ENCODE measurements around the gene GAS2. TPM values are rescaled to one million over a fixed set of nuclear protein-coding genes. Genes with fewer than 3 reads are reported as not detected.

Gene GAS2
- total and polyA plus RNA-seq, 4 donors: 0.18 to 2.1 (median 1.1) TPM

DNA sequence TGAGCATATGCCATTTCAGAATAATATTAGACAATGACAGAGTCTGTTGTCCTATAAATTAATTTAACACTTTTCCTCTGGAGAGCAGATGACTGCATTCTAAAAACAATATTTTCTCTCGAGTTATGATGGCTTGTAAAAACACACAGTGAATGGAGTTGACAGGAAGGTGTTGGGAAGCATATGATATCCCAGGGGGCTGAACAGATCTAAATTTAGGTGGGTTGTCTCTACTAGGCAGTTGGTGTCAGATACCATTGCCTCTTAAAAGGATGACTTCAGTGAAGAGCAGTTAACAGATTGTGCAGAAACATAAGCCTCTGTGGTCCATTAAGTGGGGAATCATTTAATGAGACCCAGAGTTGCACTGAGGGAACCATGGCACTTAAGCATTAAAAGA is 132.5 kb downstream of the GAS2 start:
- Histone ChIP-seq H3K27ac (ENCODE audit: low read depth in 1 of 2, low read length in 2 of 2) (no peak overlapping the region), H3K4me1 (ENCODE audit: control insufficient read depth in 1 of 2, insufficient read depth in 2 of 2, low read length in 2 of 2) (no peaks in the 10 kb centered on the region), H3K27me3 (ENCODE audit: control insufficient read depth in 1 of 2, insufficient read depth in 2 of 2, low read length in 1 of 2) (no peaks in the 10 kb centered on the region), H3K36me3 (ENCODE audit: control insufficient read depth in 1 of 2, insufficient read depth in 2 of 2, low read length in 1 of 2) (no peaks in the 10 kb centered on the region), H3K4me3 (ENCODE audit: low read length in 2 of 2) (no peak overlapping the region), H3K9me3 (ENCODE audit: control insufficient read depth, low read length) (no peaks in the 10 kb centered on the region)
- intact Hi-C loops (cut with DNase I): no loop called here
- 8 to 31% methylated on average over 1 of the region's 1 CpG for whole genome bisulfite sequencing, 2 donors
- DNase-seq (no peak), ATAC-seq (ENCODE audit: low FRiP score) (no peak)

DNA sequence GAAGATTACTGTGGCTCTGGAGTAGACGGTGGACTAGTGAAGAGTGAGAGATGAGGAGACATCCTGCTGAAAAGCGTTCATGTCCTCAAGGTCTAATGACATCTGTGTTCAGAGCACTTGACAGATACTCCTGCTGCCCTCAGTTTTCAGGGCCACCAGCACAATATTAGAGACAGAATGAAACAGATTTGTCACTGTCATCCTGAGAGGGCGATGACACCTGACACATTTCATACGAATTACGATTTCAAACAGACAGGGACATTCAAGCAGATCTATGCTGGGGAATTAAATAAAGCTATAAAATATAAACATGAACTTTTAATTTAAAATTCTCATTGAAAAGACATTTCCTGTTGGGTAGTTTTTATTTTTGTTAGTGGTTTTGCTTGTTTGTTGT is 134.1 kb downstream of the GAS2 start:
- intact Hi-C loops (cut with DNase I): no loop called here
- no peak for ATAC-seq (ENCODE audit: low FRiP score)
- H3K4me1 ChIP-seq (ENCODE audit: control insufficient read depth in 1 of 2, insufficient read depth in 2 of 2, low read length in 2 of 2): no peaks in the 10 kb centered on the region
- H3K27ac ChIP-seq (ENCODE audit: low read depth in 1 of 2, low read length in 2 of 2): no peak overlapping the region
- WGBS, 2 donors: 77 to 84% methylated on average over 5 of the region's 5 CpGs
- no peak overlapping the region for H3K4me3 ChIP-seq (ENCODE audit: low read length in 2 of 2)
- no peaks in the 10 kb centered on the region for H3K36me3 ChIP-seq (ENCODE audit: control insufficient read depth in 1 of 2, insufficient read depth in 2 of 2, low read length in 1 of 2)
- no peaks in the 10 kb centered on the region for H3K27me3 ChIP-seq (ENCODE audit: control insufficient read depth in 1 of 2, insufficient read depth in 2 of 2, low read length in 1 of 2)
- no peaks in the 10 kb centered on the region for H3K9me3 ChIP-seq (ENCODE audit: control insufficient read depth, low read length)
- no peak for DNase-seq

DNA sequence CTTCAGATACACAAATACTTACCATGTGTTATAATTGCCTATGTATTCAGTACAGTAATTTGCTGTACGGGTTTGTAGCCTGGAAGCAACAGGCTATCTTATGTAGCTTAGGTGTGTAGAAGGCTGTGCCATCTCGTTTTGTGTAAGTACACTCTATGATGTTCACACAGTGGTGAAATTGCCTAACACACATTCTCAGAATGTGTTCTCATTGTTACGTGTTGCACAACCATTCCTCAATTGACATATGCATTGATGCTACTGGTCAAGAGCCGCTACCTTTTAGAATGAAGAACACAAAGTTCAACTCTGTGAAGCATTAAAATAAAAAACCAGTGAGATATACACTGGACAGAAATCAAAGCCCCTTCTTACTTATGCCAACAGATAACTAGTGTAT is 136.4 kb downstream of the GAS2 start:
- no peak for DNase-seq
- Histone ChIP-seq H3K27me3 (ENCODE audit: control insufficient read depth in 1 of 2, insufficient read depth in 2 of 2, low read length in 1 of 2) (no peaks in the 10 kb centered on the region), H3K36me3 (ENCODE audit: control insufficient read depth in 1 of 2, insufficient read depth in 2 of 2, low read length in 1 of 2) (no peaks in the 10 kb centered on the region), H3K9me3 (ENCODE audit: control insufficient read depth, low read length) (no peaks in the 10 kb centered on the region), H3K4me1 (ENCODE audit: control insufficient read depth in 1 of 2, insufficient read depth in 2 of 2, low read length in 2 of 2) (no peaks in the 10 kb centered on the region), H3K27ac (ENCODE audit: low read depth in 1 of 2, low read length in 2 of 2) (no peak overlapping the region), H3K4me3 (ENCODE audit: low read length in 2 of 2) (no peak overlapping the region)
- 86 to 90% methylated on average over 4 of the region's 4 CpGs for WGBS, 2 donors
- ATAC-seq (ENCODE audit: low FRiP score): no peak
- intact Hi-C loops (cut with DNase I): no loop called here

DNA sequence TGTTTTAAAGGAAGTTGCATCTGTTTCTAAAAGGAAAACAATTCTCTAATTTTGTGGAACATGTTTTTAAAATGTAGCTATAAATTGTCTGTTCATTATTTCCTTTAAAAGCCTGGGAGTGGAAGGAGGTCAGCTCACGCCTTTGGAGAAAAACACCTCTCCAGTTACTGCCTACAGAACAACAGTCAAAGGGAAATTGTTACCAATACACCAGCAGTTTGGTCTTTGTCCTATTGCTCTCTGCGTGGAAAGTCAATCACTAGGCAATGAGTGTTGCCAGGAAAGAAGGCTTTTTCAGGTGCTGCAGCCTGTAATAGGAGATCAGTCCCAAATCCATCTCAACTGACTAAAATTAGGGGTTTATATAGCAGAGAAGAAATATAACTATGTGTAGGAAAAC is 141.0 kb downstream of the GAS2 start:
- Histone ChIP-seq H3K4me1 (ENCODE audit: control insufficient read depth in 1 of 2, insufficient read depth in 2 of 2, low read length in 2 of 2) (no peaks in the 10 kb centered on the region), H3K4me3 (ENCODE audit: low read length in 2 of 2) (no peak overlapping the region), H3K9me3 (ENCODE audit: control insufficient read depth, low read length) (no peaks in the 10 kb centered on the region), H3K36me3 (ENCODE audit: control insufficient read depth in 1 of 2, insufficient read depth in 2 of 2, low read length in 1 of 2) (no peaks in the 10 kb centered on the region), H3K27ac (ENCODE audit: low read depth in 1 of 2, low read length in 2 of 2) (no peak overlapping the region), H3K27me3 (ENCODE audit: control insufficient read depth in 1 of 2, insufficient read depth in 2 of 2, low read length in 1 of 2) (no peaks in the 10 kb centered on the region)
- ATAC-seq (ENCODE audit: low FRiP score): no peak
- 79 to 85% methylated on average over 2 of the region's 2 CpGs for WGBS, 2 donors
- no peak for DNase-seq
- intact Hi-C loops (cut with DNase I): no loop called here

DNA sequence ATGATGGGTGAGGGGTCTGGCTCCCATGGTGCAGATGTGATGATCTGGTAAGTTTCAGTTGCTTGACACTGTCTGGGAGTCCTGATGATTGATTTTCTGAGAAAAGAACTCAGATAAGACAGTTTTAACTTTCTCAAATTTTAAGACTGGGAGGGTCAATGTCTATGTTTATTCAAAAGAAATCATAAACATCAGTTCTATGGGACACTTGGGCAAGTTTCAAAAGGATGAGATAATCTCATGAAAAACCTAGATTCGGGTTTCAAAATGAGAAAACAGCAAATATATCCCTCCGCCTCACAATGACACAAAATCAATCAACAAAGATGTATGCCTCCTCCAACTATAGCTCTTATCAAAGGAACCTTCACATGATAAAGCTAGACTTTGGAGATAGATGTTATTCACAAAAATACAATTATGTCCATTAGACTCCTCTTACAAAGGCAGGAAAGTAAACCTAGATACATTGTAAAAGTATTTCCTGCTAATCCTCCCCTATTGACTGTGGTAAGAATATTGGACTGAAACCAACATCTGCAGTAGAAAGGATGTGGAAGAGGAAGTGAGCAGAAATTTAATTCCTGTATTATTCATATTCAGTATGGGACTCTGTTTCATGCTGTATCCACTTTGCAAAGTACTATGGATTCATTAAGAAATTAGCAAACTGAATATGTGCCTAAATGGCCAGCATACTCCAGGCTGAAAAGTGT is 141.6 kb downstream of the GAS2 start:
- Histone ChIP-seq H3K9me3 (ENCODE audit: control insufficient read depth, low read length) (no peaks in the 10 kb centered on the region), H3K27ac (ENCODE audit: low read depth in 1 of 2, low read length in 2 of 2) (no peak overlapping the region), H3K4me3 (ENCODE audit: low read length in 2 of 2) (no peak overlapping the region), H3K4me1 (ENCODE audit: control insufficient read depth in 1 of 2, insufficient read depth in 2 of 2, low read length in 2 of 2) (no peaks in the 10 kb centered on the region), H3K36me3 (ENCODE audit: control insufficient read depth in 1 of 2, insufficient read depth in 2 of 2, low read length in 1 of 2) (no peaks in the 10 kb centered on the region), H3K27me3 (ENCODE audit: control insufficient read depth in 1 of 2, insufficient read depth in 2 of 2, low read length in 1 of 2) (no peaks in the 10 kb centered on the region)
- 83 to 86% methylated on average over 2 of the region's 2 CpGs for WGBS, 2 donors
- no peak for ATAC-seq (ENCODE audit: low FRiP score)
- intact Hi-C loops (cut with DNase I): no loop called here
- DNase-seq: no peak

DNA sequence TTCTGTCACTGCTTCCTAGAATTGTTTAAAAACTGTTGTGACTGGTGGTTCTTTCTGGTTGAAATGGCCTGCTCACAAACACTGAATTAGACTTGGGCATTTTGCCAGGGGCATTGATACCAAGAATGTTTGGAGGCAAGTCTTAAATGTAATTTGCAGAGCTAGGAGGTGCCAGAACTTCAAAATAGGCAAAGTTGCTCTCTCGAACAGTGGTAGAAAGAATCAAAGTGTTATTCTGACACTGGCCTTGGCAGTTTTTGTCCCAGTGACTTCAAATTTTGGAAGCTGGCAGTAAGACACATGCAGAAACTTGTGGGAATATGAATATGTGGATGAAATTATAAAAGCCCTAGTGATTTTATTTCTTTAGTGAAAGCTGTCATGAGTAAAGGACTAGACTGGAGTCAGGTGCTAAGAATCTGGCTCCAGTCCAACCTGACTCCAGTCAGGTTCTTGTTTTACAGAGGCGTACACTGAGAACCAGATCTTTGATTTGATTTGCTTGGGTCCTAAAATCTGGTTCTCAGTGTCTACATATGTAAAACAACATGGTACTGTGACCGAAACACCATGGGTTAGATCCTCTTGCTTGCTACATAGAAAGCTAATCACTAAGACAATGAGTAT is 142.3 kb downstream of the GAS2 start:
- WGBS, 2 donors: 71 to 72% methylated on average over 3 of the region's 3 CpGs
- Histone ChIP-seq H3K4me1 (ENCODE audit: control insufficient read depth in 1 of 2, insufficient read depth in 2 of 2, low read length in 2 of 2) (no peaks in the 10 kb centered on the region), H3K36me3 (ENCODE audit: control insufficient read depth in 1 of 2, insufficient read depth in 2 of 2, low read length in 1 of 2) (no peaks in the 10 kb centered on the region), H3K27ac (ENCODE audit: low read depth in 1 of 2, low read length in 2 of 2) (no peak overlapping the region), H3K27me3 (ENCODE audit: control insufficient read depth in 1 of 2, insufficient read depth in 2 of 2, low read length in 1 of 2) (no peaks in the 10 kb centered on the region), H3K9me3 (ENCODE audit: control insufficient read depth, low read length) (no peaks in the 10 kb centered on the region), H3K4me3 (ENCODE audit: low read length in 2 of 2) (no peak overlapping the region)
- intact Hi-C loops (cut with DNase I): no loop called here
- DNase-seq (no peak), ATAC-seq (ENCODE audit: low FRiP score) (no peak)

DNA sequence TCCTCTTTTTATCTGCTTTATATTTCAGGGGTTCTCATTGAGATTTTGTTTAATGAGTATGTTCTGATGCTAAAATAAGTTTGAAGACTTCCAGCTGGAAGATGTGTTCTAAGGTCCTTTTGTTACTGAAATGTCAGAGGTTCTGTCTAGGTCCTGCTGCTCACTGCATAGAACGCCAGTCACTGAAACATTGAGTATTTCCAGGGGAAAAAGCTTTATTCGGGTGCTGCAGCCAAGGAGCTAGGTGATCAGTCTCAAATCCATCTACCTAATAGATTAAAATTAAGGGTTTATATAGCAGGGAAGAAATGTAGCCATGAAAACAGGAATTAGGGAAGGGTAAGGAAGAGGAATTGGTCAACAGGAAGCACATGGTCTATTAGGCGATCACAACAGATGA is 143.5 kb downstream of the GAS2 start:
- WGBS, 2 donors: 95 to 97% methylated on average over 3 of the region's 3 CpGs
- Histone ChIP-seq H3K4me1 (ENCODE audit: control insufficient read depth in 1 of 2, insufficient read depth in 2 of 2, low read length in 2 of 2) (no peaks in the 10 kb centered on the region), H3K36me3 (ENCODE audit: control insufficient read depth in 1 of 2, insufficient read depth in 2 of 2, low read length in 1 of 2) (no peaks in the 10 kb centered on the region), H3K4me3 (ENCODE audit: low read length in 2 of 2) (no peak overlapping the region), H3K27me3 (ENCODE audit: control insufficient read depth in 1 of 2, insufficient read depth in 2 of 2, low read length in 1 of 2) (no peaks in the 10 kb centered on the region), H3K9me3 (ENCODE audit: control insufficient read depth, low read length) (no peaks in the 10 kb centered on the region), H3K27ac (ENCODE audit: low read depth in 1 of 2, low read length in 2 of 2) (no peak overlapping the region)
- DNase-seq (no peak), ATAC-seq (ENCODE audit: low FRiP score) (no peak)
- intact Hi-C loops (cut with DNase I): no loop called here

DNA sequence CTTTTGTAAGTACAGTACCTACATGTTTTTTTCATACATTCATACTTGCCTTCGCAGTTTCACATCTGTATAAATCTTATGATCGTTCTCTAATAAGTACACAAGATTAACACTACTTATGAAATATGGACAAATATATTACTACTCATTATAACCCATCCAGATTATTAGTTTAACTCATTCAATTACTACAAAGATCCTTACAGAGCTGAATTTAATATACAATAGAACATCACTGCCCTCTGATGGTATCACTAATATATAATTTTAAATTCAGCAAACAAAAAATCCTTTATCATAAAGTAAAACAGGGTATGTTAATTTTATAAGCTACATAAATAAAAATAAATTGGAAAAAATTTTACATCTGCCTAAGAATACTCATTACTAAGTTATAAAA is 155.8 kb downstream of the GAS2 start:
- H3K27me3 ChIP-seq (ENCODE audit: control insufficient read depth in 1 of 2, insufficient read depth in 2 of 2, low read length in 1 of 2): no peaks in the 10 kb centered on the region
- intact Hi-C loops (cut with DNase I): no loop called here
- peaks cover 5 to 6% of the 10 kb centered on the region in 2 donors for H3K36me3 ChIP-seq (ENCODE audit: control insufficient read depth in 1 of 2, insufficient read depth in 2 of 2, low read length in 1 of 2)
- DNase-seq (no peak), ATAC-seq (ENCODE audit: low FRiP score) (no peak)
- no peaks in the 10 kb centered on the region for H3K9me3 ChIP-seq (ENCODE audit: control insufficient read depth, low read length)
- no peaks in the 10 kb centered on the region for H3K4me1 ChIP-seq (ENCODE audit: control insufficient read depth in 1 of 2, insufficient read depth in 2 of 2, low read length in 2 of 2)
- 94 to 95% methylated on average over 2 of the region's 2 CpGs for WGBS, 2 donors
- no peak overlapping the region for H3K27ac ChIP-seq (ENCODE audit: low read depth in 1 of 2, low read length in 2 of 2)
- no peak overlapping the region for H3K4me3 ChIP-seq (ENCODE audit: low read length in 2 of 2)

DNA sequence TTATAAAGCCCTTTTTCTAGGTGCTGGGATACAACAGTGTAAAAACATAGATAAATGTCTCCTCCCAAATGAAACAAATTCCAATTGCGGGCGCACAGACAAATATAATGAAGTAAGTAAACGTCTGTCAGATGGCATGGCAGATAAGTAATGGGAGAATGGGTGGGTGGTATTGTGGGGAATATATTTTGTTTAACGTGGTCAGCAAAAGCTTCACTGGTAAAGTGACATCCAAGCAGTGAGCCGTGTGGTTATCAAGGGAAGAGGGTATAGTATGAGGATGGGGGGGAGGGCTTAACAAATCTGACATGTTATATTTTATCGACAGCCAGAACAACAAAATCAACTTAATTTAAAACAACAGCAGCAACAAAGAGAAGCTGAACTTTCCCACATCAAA is 162.0 kb downstream of the GAS2 start:
- Histone ChIP-seq H3K4me3 (ENCODE audit: low read length in 2 of 2) (peak overlapping the region in 1 of 2 donors; percentile 41), H3K27ac (ENCODE audit: low read depth in 1 of 2, low read length in 2 of 2) (no peak overlapping the region), H3K36me3 (ENCODE audit: control insufficient read depth in 1 of 2, insufficient read depth in 2 of 2, low read length in 1 of 2) (peaks cover 5% of the 10 kb centered on the region in 2 donors), H3K27me3 (ENCODE audit: control insufficient read depth in 1 of 2, insufficient read depth in 2 of 2, low read length in 1 of 2) (no peaks in the 10 kb centered on the region), H3K4me1 (ENCODE audit: control insufficient read depth in 1 of 2, insufficient read depth in 2 of 2, low read length in 2 of 2) (peaks cover 0 to 2% of the 10 kb centered on the region in 2 donors), H3K9me3 (ENCODE audit: control insufficient read depth, low read length) (no peaks in the 10 kb centered on the region)
- ATAC-seq (ENCODE audit: low FRiP score): no peak
- intact Hi-C loops (cut with DNase I): no loop called here
- WGBS, 2 donors: 66 to 67% methylated on average over 6 of the region's 6 CpGs
- no peak for DNase-seq
